Dedifferentiated amniotic fluid mesenchymal stem cell (primary cell): ENCODE results near the gene KIF14.
A peak's percentile ranks its signal among the peaks of the same experiment; 100 is the strongest.

ENCODE experiments used
- DNase-seq: peaks from one replicate; pipeline ENCODE4 v3.0.0-alpha.2; 2016; ENCODE audit errors: extremely low spot score

The KIF14 gene, protein sequence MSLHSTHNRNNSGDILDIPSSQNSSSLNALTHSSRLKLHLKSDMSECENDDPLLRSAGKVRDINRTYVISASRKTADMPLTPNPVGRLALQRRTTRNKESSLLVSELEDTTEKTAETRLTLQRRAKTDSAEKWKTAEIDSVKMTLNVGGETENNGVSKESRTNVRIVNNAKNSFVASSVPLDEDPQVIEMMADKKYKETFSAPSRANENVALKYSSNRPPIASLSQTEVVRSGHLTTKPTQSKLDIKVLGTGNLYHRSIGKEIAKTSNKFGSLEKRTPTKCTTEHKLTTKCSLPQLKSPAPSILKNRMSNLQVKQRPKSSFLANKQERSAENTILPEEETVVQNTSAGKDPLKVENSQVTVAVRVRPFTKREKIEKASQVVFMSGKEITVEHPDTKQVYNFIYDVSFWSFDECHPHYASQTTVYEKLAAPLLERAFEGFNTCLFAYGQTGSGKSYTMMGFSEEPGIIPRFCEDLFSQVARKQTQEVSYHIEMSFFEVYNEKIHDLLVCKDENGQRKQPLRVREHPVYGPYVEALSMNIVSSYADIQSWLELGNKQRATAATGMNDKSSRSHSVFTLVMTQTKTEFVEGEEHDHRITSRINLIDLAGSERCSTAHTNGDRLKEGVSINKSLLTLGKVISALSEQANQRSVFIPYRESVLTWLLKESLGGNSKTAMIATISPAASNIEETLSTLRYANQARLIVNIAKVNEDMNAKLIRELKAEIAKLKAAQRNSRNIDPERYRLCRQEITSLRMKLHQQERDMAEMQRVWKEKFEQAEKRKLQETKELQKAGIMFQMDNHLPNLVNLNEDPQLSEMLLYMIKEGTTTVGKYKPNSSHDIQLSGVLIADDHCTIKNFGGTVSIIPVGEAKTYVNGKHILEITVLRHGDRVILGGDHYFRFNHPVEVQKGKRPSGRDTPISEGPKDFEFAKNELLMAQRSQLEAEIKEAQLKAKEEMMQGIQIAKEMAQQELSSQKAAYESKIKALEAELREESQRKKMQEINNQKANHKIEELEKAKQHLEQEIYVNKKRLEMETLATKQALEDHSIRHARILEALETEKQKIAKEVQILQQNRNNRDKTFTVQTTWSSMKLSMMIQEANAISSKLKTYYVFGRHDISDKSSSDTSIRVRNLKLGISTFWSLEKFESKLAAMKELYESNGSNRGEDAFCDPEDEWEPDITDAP (N-terminal part only)

GRCh38 chr1:200620273-200621131 is at the start of gene KIF14:
Gene KIF14 (minus strand): TSS chr1:200620751. CDS start chr1:200618723, 2,028 bp downstream.
- peak; percentile 90 for DNase-seq

GRCh38 chr1:200669314-200670241 is 49.0 kb upstream of the KIF14 start, which contains the start of gene DDX59:
Gene DDX59 (minus strand): TSS chr1:200669907. CDS start chr1:200666740, 3,167 bp downstream.
- peak; percentile 98 for DNase-seq

DNA sequence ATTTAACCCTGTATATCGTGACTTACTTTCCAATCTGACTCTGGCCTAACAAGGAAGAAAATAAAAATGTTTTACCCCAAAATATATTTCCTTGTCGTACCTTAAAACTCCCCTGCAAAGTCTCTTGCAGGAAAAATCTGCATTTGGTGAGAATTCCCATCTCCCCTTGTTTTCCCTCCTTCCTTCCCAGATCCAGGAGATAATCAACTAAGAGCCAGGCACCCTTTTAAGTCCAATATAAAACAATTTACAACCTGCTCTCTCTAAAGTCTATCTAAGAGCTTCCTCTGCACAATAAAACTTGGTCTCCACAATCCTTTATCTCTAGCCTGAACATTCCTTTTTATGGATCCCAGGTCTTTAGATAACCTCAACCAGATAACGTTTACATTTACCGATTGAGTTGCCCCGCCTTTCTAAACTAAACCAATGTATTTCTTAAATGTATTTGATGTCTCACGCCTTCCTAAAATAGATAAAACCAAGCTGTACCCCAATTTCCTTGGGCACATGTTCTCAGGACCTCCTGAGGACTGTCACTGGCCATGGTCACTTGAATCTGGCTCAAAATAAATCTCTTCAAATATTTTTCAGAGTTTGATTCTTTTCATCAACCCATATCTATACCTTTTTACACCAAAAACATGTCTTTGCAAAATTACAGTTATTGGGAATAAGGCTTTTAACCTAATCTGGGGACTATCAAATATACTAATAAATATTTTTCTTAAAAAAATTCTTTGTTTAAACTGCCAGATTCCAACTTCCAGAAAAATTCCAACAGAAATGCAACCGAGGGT is 48.2 kb upstream of the KIF14 start:
- DNase-seq: no peak

DNA sequence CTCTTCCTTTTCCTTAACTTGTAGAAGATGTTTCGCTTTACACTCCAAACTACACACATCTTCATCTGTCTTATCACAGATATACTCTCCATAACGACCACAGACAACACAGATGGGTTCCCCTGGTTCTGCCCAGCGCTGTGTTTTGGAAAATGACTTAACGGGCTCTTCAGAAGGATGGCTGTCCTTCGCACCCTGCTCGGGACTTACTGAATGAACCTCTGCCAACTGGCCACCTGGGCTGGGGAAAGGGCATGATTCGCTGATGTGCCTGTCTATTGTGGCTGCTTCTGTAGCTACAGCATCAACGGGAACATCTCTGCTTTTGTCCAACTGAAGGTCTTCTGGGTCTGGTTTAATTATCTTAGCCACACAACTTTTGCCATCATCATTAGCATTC is 45.8 kb upstream of the KIF14 start:
- no peak for DNase-seq

- no peak for DNase-seq
Observed at GRCh38 chr1:200665861-200666260, 45.3 kb upstream of the KIF14 start.

- no peak for DNase-seq
Observed at GRCh38 chr1:200660719-200661118, 40.2 kb upstream of the KIF14 start.

DNA sequence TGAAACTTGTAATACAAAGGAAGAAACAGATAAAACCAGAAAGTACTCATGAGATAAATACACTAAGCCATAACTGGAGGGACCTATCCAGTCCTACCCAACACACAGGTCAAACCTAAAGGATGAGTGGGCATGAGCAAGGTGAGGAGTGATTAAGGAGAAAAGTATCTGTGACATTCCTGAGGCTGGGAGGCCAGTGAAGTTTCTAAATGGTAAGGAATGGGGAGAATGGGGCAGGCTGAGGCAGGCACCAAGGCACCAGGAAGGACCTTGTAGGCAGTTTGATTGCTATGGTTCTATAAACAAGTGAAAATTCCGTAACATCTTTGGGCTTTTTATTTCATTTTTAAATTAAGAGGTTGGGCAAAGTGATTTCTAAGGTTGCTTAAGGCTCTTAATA is 38.7 kb upstream of the KIF14 start:
- DNase-seq: no peak

DNA sequence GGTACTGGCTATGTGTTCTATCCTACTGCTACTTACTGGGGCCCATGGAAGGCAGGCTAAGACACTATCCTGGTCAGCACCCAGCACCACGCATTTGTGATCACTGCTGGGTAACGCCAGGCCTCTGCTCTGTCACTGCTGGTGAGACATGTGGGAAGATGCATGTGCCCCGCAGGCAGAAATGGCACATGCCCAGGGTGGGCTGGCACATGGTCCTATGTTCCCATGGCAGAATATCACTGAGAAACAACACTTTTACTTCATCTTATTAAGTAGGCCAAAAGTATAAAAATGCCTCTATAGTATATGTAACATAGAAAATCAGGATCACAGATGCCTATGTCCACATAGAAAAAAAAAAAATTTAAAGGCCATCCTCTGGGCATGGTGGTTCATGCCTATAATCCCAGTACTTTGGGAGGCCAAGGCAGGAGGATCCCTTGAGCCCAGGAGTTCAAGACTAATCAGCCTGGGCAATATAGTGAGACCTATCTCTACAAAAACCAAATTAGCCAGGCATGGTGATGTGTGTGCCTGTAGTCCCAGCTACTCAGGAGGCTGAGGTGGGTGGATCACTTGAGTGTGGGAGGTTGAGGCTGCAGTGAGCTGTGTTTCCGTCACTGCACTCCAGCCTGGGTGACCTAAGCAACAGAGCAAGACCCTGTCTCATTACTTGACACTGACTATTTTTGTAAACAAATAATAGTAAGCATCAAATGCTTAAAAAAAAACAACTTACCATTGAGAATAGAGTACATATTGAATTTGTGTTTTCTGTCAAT is 37.7 kb upstream of the KIF14 start:
- DNase-seq: no peak

DNA sequence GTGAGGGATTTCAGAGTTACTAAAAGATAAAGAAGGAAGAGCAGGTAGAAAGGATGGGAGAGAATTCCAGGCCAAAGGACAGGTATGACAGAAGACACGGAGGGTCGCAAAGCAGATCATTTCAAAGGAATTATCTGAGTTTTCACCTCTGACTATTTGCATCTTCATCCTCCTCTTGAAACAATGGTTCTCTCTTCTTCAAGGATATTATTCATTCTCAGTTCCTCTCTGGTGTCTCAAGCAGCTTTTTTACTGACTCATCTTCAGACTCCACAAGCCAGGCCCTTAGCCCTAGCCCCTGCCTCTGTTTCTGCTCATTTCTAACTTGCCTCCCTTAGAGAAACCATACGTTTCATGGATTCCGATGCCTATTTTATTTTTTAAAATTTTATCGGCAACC is 34.1 kb upstream of the KIF14 start:
- DNase-seq: no peak

DNA sequence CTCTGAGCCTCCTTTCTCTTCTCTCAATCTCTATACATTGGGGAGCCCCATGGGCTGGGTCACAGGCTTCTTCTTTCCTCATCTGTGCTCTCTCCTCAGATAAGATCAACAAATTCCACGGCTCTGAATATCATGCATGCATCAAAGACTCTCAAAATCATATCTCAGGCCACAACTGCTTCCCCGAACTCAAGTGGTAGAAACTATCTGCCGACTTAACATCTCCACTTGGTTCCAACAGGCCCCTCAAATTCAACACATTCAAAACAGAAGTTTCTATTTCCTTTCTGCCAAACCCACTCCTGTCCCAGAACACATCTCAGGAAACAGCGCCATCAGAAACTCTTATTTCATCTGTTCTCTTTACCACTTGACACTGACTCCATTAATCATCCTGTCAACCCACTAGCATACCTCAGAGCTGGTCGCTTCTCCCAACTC is 32.5 kb upstream of the KIF14 start:
- DNase-seq: no peak

GRCh38 chr1:200652378-200652777 is 31.8 kb upstream of the KIF14 start:
- DNase-seq: no peak

GRCh38 chr1:200646515-200646914 is 26.0 kb upstream of the KIF14 start:
- no peak for DNase-seq

DNA sequence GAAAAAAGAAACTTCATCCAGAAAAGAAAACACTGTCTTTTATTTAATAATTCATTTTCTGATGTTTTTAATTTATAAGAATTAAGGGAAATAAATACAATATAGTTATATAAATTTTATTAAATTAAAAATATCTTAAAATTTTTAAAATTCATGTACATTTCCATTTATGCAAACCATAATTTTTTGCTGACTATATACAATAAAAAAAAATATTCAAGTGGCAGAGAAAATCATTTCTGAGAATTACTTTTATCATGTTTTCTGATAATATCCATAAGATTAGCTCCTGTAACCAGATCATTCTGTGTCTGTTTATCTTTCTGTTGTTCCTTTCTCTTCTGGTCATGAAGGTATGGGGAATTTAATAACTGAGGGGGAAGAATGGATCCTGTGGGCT is 23.5 kb upstream of the KIF14 start:
- no peak for DNase-seq

DNA sequence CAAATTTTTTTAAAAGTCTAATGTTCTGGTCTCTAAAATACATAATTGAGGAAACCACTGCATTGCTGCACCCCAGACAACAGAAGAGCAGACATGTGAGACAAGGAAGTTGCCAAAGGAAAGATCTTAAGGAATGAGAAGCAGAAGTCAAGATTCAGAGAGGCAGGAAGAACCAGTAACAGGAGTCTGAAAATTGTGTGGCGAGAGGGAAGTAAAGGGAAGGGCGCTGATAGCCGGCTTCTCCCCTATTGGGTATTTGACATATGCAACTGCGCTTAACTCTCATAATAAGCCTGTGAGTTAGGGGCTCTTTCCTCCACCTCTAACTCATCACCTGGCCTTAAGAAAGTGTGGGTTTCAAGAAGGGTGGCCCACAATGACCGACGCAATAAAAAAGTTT is 21.9 kb upstream of the KIF14 start:
- DNase-seq: no peak

DNA sequence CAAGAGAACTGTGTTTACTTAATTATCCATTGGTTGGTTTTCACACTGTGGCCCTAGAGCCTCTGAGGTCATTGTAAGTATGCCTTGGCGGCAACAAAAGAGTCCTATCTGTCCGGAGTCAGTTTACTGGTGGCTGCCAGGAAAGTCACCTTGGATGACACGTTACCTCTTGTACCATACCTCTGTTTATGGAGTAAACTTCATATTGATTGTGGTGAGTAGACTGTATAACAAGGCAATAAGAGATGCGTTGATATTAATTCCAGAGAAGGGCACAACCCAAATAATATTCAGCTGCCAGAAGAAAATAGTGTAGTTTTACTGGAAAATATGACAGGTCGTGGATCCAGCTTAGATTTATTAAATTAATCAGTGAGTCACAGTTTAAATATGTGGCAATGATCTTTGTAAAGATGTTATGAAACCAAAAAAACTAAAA is 20.4 kb upstream of the KIF14 start:
- no peak for DNase-seq

DNA sequence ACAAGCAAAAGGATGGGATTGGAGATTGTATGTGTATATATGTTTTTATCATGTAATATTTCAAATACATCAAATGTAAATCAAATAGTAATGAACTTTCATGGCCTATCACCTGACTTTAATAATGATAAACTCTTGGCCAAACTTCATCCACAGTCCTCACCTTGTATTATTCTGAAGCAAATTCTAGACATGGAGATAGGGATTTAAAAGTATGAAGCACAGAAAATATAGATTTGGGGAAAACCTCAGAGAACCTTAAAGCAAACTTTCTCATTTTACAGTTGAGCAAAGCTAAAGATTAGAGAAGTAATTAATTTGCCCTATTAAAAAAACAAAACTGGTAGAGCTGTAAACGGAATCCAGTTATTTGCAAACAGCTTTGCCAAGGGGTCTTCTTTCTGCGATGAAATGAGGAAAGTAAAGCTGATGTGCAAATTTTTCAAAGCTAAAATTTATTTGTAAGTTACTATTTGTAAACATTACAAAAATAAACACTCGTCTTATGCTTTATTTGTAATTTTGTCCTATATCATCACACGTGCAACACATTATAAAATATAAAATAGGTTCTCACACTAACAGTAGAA is 19.9 kb upstream of the KIF14 start:
- no peak for DNase-seq

GRCh38 chr1:200638073-200638472 is 17.5 kb upstream of the KIF14 start:
- DNase-seq: no peak

- no peak for DNase-seq
Observed at GRCh38 chr1:200636681-200637080, 16.1 kb upstream of the KIF14 start.
